ENCODE data around the gene IL1RAPL1. TPM values are rescaled to one million over a fixed set of nuclear protein-coding genes. Genes with fewer than 3 reads are reported as not detected.

The IL1RAPL1 gene
- total RNA-seq, 2 experiments from 2014 or later, result not detected

- Mint-ChIP-seq H3K9me3 (no peaks in the 10 kb centered on the region), H3K27me3 (no peaks in the 10 kb centered on the region), H3K36me3 (no peaks in the 10 kb centered on the region), H3K27ac (no peak overlapping the region), H3K4me1 (no peaks in the 10 kb centered on the region), H3K4me3 (no peak overlapping the region)
- no peak for DNase-seq
These were observed 860.6 kb downstream of the IL1RAPL1 start for GRCh38 chrX:29447867-29448266.

GRCh38 chrX:29453333-29453732, 866.1 kb downstream of the IL1RAPL1 start:
- peaks cover 3% of the 10 kb centered on the region for H3K9me3 Mint-ChIP-seq
- H3K36me3 Mint-ChIP-seq, result no peaks in the 10 kb centered on the region
- no peak overlapping the region for H3K4me3 Mint-ChIP-seq
- no peak for DNase-seq
- H3K27ac Mint-ChIP-seq, result no peak overlapping the region
- no peaks in the 10 kb centered on the region for H3K27me3 Mint-ChIP-seq
- H3K4me1 Mint-ChIP-seq, result no peaks in the 10 kb centered on the region

DNA sequence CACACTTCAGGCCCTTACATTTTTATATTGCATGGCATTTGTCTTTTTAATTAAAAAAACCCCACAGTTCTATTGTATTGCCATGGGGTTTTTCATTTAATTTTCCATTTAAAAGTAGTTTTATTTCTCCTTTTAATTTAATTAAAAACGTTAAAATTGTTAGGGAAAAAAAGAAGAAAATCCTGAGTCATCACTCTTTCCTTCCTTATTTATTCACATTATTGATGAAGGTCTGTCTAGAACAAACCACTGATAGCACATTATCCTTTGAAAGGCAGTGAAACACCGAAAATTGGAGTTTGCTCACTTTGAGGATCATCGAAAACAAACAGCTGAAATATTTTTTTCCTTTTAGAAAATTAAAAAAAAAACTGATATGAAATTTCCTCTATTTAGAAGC, 868.5 kb downstream of the IL1RAPL1 start:
- no peak for DNase-seq
- Mint-ChIP-seq H3K27me3 (no peaks in the 10 kb centered on the region), H3K4me1 (no peaks in the 10 kb centered on the region), H3K36me3 (no peaks in the 10 kb centered on the region), H3K4me3 (no peak overlapping the region), H3K9me3 (peaks cover 3% of the 10 kb centered on the region), H3K27ac (no peak overlapping the region)

GRCh38 chrX:29461039-29461438, 873.8 kb downstream of the IL1RAPL1 start:
- no peaks in the 10 kb centered on the region for H3K36me3 Mint-ChIP-seq
- no peaks in the 10 kb centered on the region for H3K27me3 Mint-ChIP-seq
- no peaks in the 10 kb centered on the region for H3K4me1 Mint-ChIP-seq
- DNase-seq, result no peak
- no peaks in the 10 kb centered on the region for H3K9me3 Mint-ChIP-seq
- no peak overlapping the region for H3K27ac Mint-ChIP-seq
- no peak overlapping the region for H3K4me3 Mint-ChIP-seq

DNA sequence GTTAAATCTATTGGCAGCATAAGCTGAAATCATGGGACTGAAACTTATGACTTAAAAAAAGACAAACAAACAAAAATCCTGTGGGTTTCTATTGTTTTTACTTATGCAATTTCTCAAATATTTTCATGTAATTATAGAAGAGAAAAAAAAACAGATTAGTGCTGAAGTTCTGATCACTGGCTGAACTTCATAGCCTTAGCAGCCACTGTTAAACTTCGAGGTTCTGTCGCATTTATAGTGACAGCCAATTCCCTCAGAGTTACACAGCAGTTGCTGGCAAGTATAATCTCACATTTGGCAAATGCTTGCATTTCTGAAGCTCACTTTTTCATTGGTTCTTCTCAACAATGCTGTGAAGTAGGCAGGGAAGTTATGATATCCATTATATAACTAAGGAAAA, 879.2 kb downstream of the IL1RAPL1 start:
- Mint-ChIP-seq H3K27me3 (no peaks in the 10 kb centered on the region), H3K9me3 (no peaks in the 10 kb centered on the region), H3K36me3 (no peaks in the 10 kb centered on the region), H3K4me3 (no peak overlapping the region), H3K4me1 (no peaks in the 10 kb centered on the region), H3K27ac (no peak overlapping the region)
- DNase-seq, result no peak

DNA sequence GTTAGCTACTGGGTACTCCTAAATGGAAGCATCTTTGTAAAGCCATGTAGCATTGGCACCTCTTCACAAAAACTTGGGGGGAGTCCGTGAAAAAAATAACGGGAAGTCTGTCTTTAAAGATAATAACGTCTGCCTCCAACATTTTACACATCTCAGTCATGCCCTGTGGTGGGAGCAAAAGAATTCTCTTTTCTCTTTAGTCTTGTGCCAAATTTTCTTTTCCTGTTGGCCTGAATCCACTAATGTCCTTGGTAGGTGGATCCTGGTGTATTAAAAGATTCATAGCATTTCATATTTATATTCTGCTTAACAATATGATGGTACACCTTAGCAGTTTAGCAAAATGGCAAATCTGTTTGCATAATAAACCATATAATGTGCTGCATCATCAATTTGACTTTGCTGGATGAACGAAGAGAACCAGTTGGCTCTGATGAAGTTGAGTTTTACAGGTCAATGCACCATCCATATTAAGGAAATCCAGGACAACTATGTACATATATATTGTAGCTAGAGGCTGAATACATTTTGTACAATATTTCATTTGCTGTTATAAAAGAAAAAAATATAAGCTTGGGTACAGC, 881.8 kb downstream of the IL1RAPL1 start:
- H3K27ac Mint-ChIP-seq, result no peak overlapping the region
- no peak overlapping the region for H3K4me3 Mint-ChIP-seq
- H3K36me3 Mint-ChIP-seq, result no peaks in the 10 kb centered on the region
- no peaks in the 10 kb centered on the region for H3K27me3 Mint-ChIP-seq
- no peaks in the 10 kb centered on the region for H3K4me1 Mint-ChIP-seq
- no peak for DNase-seq
- H3K9me3 Mint-ChIP-seq, result peaks cover 1% of the 10 kb centered on the region

- Mint-ChIP-seq H3K4me1 (no peaks in the 10 kb centered on the region), H3K27ac (no peak overlapping the region), H3K4me3 (no peak overlapping the region), H3K36me3 (no peaks in the 10 kb centered on the region), H3K9me3 (peaks cover 1% of the 10 kb centered on the region), H3K27me3 (no peaks in the 10 kb centered on the region)
- no peak for DNase-seq
These were observed 882.8 kb downstream of the IL1RAPL1 start for GRCh38 chrX:29470030-29470429.

DNA sequence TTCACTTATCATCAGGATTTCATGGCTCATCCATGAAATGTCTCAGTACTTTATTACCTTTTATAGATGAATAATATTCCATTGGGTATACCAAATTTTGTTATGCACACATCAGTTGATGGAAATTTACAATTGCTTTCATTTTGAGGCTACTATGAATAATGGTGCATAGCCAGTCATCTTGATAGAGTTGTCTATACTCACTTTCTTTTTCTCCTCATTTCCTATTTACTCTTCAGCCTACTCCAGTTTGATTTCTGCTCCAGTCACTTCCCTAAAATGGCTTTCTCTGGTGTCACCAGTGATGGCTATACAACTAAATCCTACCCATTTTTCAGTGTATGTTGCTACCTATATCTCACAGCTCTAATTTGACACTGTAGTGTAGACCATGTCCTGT, 884.6 kb downstream of the IL1RAPL1 start:
- peaks cover 1% of the 10 kb centered on the region for H3K9me3 Mint-ChIP-seq
- no peaks in the 10 kb centered on the region for H3K4me1 Mint-ChIP-seq
- H3K4me3 Mint-ChIP-seq, result no peak overlapping the region
- H3K27ac Mint-ChIP-seq, result no peak overlapping the region
- H3K27me3 Mint-ChIP-seq, result no peaks in the 10 kb centered on the region
- H3K36me3 Mint-ChIP-seq, result no peaks in the 10 kb centered on the region
- DNase-seq, result no peak

GRCh38 chrX:29477878-29478277, 890.6 kb downstream of the IL1RAPL1 start:
- Mint-ChIP-seq H3K27me3 (no peaks in the 10 kb centered on the region), H3K36me3 (no peaks in the 10 kb centered on the region), H3K9me3 (no peaks in the 10 kb centered on the region), H3K4me3 (no peak overlapping the region), H3K27ac (no peak overlapping the region), H3K4me1 (no peaks in the 10 kb centered on the region)
- DNase-seq, result no peak

- no peaks in the 10 kb centered on the region for H3K36me3 Mint-ChIP-seq
- no peaks in the 10 kb centered on the region for H3K9me3 Mint-ChIP-seq
- no peak overlapping the region for H3K4me3 Mint-ChIP-seq
- H3K4me1 Mint-ChIP-seq, result no peaks in the 10 kb centered on the region
- no peak overlapping the region for H3K27ac Mint-ChIP-seq
- no peaks in the 10 kb centered on the region for H3K27me3 Mint-ChIP-seq
- DNase-seq, result no peak
These were observed 891.3 kb downstream of the IL1RAPL1 start for GRCh38 chrX:29478336-29479069.

DNA sequence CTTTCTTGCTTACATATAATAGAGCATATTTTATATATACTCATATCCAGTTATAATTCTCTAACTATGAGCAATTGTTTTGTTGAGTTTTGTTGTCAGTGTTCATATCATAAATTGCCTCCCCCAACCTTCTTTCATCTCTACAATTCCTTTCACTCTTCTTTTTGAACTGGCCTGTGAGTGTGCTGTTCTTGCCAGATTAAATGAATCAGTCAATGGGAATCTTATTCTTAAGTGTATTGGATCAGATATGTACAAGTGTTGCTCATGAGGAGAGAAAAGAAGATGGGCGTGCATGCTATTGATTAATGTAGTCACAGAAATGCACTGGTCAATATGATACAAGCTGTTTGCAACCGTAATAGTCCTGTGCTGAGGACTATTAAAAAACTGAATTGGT, 900.0 kb downstream of the IL1RAPL1 start:
- Mint-ChIP-seq H3K4me3 (no peak overlapping the region), H3K9me3 (no peaks in the 10 kb centered on the region), H3K4me1 (no peaks in the 10 kb centered on the region), H3K36me3 (no peaks in the 10 kb centered on the region), H3K27me3 (no peaks in the 10 kb centered on the region), H3K27ac (no peak overlapping the region)
- DNase-seq, result no peak

DNA sequence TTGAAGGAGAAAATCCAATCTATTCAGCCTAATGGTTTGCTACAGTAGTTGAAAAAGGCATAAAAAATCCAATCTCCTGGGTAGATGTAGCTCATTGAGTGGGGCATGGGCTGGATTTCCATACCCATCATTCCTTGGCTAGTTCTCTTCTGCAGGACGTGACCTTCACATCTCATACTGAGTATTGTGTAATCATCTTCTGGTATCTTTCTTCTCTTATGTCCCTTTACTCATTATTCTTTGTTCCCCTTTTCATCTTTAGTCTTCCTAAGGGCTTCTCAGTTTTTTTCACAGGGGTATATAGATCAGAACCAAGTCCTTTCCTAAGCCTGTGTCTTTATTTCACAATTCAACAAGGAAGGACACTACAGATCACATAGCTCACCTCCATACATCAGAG, 900.5 kb downstream of the IL1RAPL1 start:
- Mint-ChIP-seq H3K4me3 (no peak overlapping the region), H3K9me3 (no peaks in the 10 kb centered on the region)

GRCh38 chrX:29488919-29489318, 901.7 kb downstream of the IL1RAPL1 start:
- Mint-ChIP-seq H3K27me3 (no peaks in the 10 kb centered on the region), H3K36me3 (no peaks in the 10 kb centered on the region), H3K9me3 (no peaks in the 10 kb centered on the region), H3K4me3 (no peak overlapping the region), H3K27ac (no peak overlapping the region), H3K4me1 (no peaks in the 10 kb centered on the region)
- DNase-seq, result no peak

More for the DNA sequence above, 900.5 kb downstream of the IL1RAPL1 start:
- no peak for DNase-seq
- H3K27ac Mint-ChIP-seq, result no peak overlapping the region
- H3K27me3 Mint-ChIP-seq, result no peaks in the 10 kb centered on the region
- no peaks in the 10 kb centered on the region for H3K4me1 Mint-ChIP-seq
- no peaks in the 10 kb centered on the region for H3K36me3 Mint-ChIP-seq

DNA sequence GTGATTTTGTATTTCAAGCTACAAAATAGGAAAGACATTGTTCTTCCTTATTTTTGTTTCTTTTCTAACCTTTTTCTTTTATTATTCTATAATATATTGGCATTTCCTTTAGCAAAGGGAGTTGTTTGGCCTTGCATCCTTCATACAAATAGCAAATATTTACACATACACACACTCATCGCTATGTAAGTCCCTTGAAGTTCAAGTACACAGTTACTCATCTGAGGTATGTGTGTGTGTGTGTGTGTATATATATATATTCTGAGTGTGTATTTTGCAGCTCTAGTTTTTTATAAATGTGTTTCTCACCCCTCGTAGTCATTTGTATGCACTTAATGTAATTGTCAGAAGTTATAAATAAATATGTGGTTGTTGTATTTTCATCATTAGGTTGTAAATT, 903.4 kb downstream of the IL1RAPL1 start:
- Mint-ChIP-seq H3K9me3 (no peaks in the 10 kb centered on the region), H3K27ac (no peak overlapping the region), H3K4me1 (no peaks in the 10 kb centered on the region), H3K36me3 (no peaks in the 10 kb centered on the region), H3K4me3 (no peak overlapping the region), H3K27me3 (no peaks in the 10 kb centered on the region)
- DNase-seq, result no peak

GRCh38 chrX:29491659-29492058, 904.4 kb downstream of the IL1RAPL1 start:
- DNase-seq, result no peak
- no peaks in the 10 kb centered on the region for H3K9me3 Mint-ChIP-seq
- H3K4me1 Mint-ChIP-seq, result no peaks in the 10 kb centered on the region
- no peak overlapping the region for H3K4me3 Mint-ChIP-seq
- H3K36me3 Mint-ChIP-seq, result no peaks in the 10 kb centered on the region
- H3K27ac Mint-ChIP-seq, result no peak overlapping the region
- H3K27me3 Mint-ChIP-seq, result no peaks in the 10 kb centered on the region

DNA sequence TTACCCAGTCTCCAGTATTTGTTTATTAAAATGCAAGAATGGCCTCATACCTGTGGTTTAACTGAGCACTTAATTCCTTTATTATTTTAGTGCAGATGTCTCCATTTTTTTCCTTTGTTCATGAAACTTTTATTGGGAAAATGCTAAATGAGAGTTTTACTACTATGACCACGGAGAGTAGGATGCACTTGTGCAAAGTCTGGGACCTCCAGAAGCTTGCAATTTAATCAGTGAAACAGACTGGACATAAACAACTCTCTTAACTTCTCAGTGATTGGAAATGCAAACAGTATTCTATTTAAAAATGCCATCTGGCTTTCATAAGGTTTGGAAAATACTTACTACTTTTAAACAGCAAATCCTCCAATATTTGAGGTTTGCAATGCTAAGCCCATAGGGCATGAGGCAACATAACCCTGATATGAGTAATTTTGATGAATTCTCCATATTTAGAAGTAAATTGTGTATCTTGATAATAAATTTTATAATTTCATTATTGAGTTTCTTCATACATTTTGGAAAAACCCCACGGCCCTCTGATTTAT, 909.5 kb downstream of the IL1RAPL1 start:
- H3K36me3 Mint-ChIP-seq, result no peaks in the 10 kb centered on the region
- no peaks in the 10 kb centered on the region for H3K27me3 Mint-ChIP-seq
- H3K9me3 Mint-ChIP-seq, result no peaks in the 10 kb centered on the region
- H3K4me1 Mint-ChIP-seq, result no peaks in the 10 kb centered on the region
- H3K4me3 Mint-ChIP-seq, result no peak overlapping the region
- DNase-seq, result no peak
- no peak overlapping the region for H3K27ac Mint-ChIP-seq

Data from activated naive CD8-positive, alpha-beta T cell treated with anti-CD3 and anti-CD28 coated beads for 36 hours (primary cell).